SK-N-SH (cell line): Measurements from ENCODE around the gene PDXDC1.
"Not testable (repeated sequence)": the region's sequence is repeated elsewhere in the genome, so short reads cannot be mapped to it uniquely, and the experiment has no call there.

ENCODE experiments used
- POLR2AphosphoS5 ChIP-seq: IDR thresholded peaks from 2 replicates; pipeline ENCODE4 v1.6.1; 2012; ENCODE audit warnings: low read depth, low read length
- RCOR1 ChIP-seq: fragments of 150-350 bp; IDR thresholded peaks from 2 replicates; pipeline ENCODE4 v1.6.1; 2017; ENCODE audit warnings: antibody characterized with exemption, low read length

DNA sequence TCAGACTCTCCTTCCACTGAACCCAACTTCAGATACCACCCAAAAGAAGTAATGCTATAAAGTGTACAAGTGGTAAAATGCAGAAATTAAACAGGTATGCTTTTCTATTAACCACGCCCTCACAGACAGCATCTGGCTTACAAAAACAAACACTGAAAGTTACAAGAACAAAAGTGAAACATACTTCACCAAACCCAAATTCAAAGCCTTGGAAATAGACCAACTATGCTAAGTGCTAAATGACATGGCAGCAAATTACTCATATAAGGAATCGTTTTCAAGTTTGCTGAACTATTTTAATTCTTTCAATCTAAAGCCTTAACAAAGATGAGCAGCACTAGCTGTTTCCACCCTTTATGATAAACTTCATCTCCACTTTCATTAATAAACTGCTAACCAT lies 101.3 kb downstream of the PDXDC1 start:
- not testable (repeated sequence) for TF ChIP-seq RCOR1, POLR2AphosphoS5
